ENCODE results near the gene KDM8.

DNA sequence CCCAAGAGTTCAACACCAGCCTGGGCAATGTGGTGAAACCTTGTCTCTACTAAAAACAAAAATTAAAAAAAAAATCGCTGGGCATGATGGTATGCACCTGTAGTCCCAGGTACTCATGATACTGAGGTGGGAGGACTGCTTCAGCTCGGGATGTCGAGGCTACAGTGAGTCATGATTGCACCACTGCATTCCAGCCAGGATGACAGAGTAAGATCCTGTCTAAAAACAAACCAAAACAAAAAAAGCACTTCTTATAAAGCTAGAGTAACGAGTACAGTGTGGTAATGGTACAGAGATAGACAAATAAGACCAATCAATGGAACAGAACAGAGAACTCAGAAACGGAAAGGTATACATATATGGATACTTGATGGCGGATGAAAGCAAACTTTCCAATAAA lies 60.8 kb downstream of the KDM8 start:
- TF ChIP-seq POLR2AphosphoS5 (IDR thresholded peaks at IDR 0.05), result no peak
- TF ChIP-seq POLR2A (IDR thresholded peaks at IDR 0.05), result no peak

All from sigmoid colon (tissue), 4 donors.